GM23248 (cell line): ENCODE data around the gene BBS2. TPM values are rescaled to one million over a fixed set of nuclear protein-coding genes. Genes with fewer than 3 reads are reported as not detected.

Experiments used
- DNase-seq: peaks from one replicate; pipeline ENCODE4 v3.0.0-alpha.2; 2015
- H2AFZ ChIP-seq: fragments of 200-600 bp; sonication (generic); 2 replicates; pipeline ENCODE4 v1.6.1; 2016; ENCODE audit warnings: antibody characterized with exemption
- H3F3A ChIP-seq: fragments of 200-600 bp; sonication (generic); 2 replicates; pipeline ENCODE4 v1.6.1; 2016; ENCODE audit warnings: mild to moderate bottlenecking, antibody characterized with exemption, mixed run types; ENCODE audit not compliant: insufficient read depth
- H3K27ac ChIP-seq: fragments of 200-600 bp; sonication (generic); 2 replicates; pipeline ENCODE4 v1.5.1; 2016; ENCODE audit warnings: mild to moderate bottlenecking
- H3K27me3 ChIP-seq: fragments of 200-600 bp; sonication (generic); replicated peaks from 2 replicates; pipeline ENCODE4 v1.6.1; 2016; ENCODE audit warnings: mild to moderate bottlenecking; ENCODE audit not compliant: insufficient read depth
- H3K36me3 ChIP-seq: fragments of 200-600 bp; sonication (generic); 2 replicates; pipeline ENCODE4 v1.6.1; 2016; ENCODE audit warnings: low read depth, mild to moderate bottlenecking
- H3K4me1 ChIP-seq: fragments of 200-600 bp; sonication (generic); 2 replicates; pipeline ENCODE4 v1.6.1; 2016; ENCODE audit warnings: mild to moderate bottlenecking; ENCODE audit not compliant: insufficient read depth
- H3K4me2 ChIP-seq: fragments of 200-600 bp; sonication (generic); one replicate; pipeline ENCODE4 v1.6.1; 2016; ENCODE audit warnings: mild to moderate bottlenecking; ENCODE audit not compliant: unreplicated experiment
- H3K4me3 ChIP-seq: fragments of 200-600 bp; sonication (generic); 2 replicates; pipeline ENCODE4 v1.5.1; 2016; ENCODE audit warnings: mild to moderate bottlenecking
- H3K79me2 ChIP-seq: fragments of 200-600 bp; sonication (generic); 2 replicates; pipeline ENCODE4 v1.6.1; 2016; ENCODE audit warnings: mild to moderate bottlenecking; ENCODE audit not compliant: insufficient read depth
- H3K9ac ChIP-seq: fragments of 200-600 bp; sonication (generic); 2 replicates; pipeline ENCODE4 v1.6.1; 2016; ENCODE audit warnings: mild to moderate bottlenecking
- H3K9me2 ChIP-seq: fragments of 200-600 bp; sonication (generic); 2 replicates; pipeline ENCODE4 v1.6.1; 2016; ENCODE audit warnings: mixed run types, mild to moderate bottlenecking, moderate library complexity; ENCODE audit not compliant: insufficient read depth
- H3K9me3 ChIP-seq: fragments of 200-600 bp; sonication (generic); one replicate; pipeline ENCODE4 v1.6.1; 2017; ENCODE audit warnings: low read depth
- H4K20me1 ChIP-seq: fragments of 200-600 bp; sonication (generic); 2 replicates; pipeline ENCODE4 v1.6.0; 2016; ENCODE audit not compliant: insufficient read depth
- EZH2 ChIP-seq: fragments of 200-600 bp; sonication (generic); IDR thresholded peaks from 2 replicates; pipeline ENCODE4 v1.6.1; 2018; ENCODE audit warnings: antibody characterized with exemption, mild to moderate bottlenecking; ENCODE audit not compliant: insufficient read depth, poor library complexity, severe bottlenecking
- EZH2phosphoT487 ChIP-seq: fragments of 200-600 bp; sonication (generic); IDR thresholded peaks from 2 replicates; pipeline ENCODE4 v1.6.1; 2018; ENCODE audit warnings: antibody characterized with exemption, moderate library complexity, mild to moderate bottlenecking, low read depth; ENCODE audit not compliant: insufficient read depth
- WGBS, 2 experiments: methylation state at CpG; one replicate each; pipeline ENCODE4 v1.1.6; 2015 to 2017; ENCODE audit warnings: low lambda C conversion rate in 2 of 2, low coverage in 1 of 2; ENCODE audit errors: missing lambda C conversion rate in 2 of 2; 5-methylcytosine and 5-hydroxymethylcytosine counted together
- in situ Hi-C: fragments of 300-500 bp; cut with MboI; formaldehyde crosslinking; loops from 2 replicates; pipeline ENCODE4 v1.15.0; 2020
- polyA plus RNA-seq: library from polyadenylated mRNA; unstranded; fragments of >200 nt; fragmentation: Nextera tagmentation; extraction: Ambion mirVana; gene quantifications from 2 replicates; pipeline ENCODE4 v1.2.1, GENCODE V29; 2016
- total RNA-seq: library from RNA; depleted of rRNA; stranded (reverse); fragments of >200 nt; shearing (Covaris generic); gene quantifications from 2 replicates; pipeline ENCODE4 v1.2.3, GENCODE V29; 2014; rRNA removed

BBS2 gene
- total and polyA plus RNA-seq, 2 experiments from 2014 or later: 45.4 to 66.2 TPM

DNA sequence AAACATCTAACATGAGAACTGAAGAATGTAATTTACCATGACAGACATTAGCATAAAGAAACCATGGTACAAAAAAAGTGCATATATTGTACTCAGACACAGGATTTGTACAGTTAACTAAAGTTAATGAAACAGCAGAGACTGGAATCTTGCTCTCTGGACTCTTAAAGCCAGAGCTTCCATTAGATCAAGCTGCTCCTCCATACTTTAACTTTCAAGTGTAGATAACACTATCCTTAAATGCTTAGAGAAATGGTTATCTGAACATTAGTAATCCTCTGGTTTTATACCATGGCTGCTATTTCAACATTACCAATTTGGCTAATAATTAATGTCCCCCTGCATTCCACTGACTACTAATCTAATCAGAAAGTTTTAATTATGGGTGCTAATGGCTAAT, 71.8 kb downstream of the BBS2 start:
- H3K9ac ChIP-seq: no peak overlapping the region
- peaks cover 12% of the 10 kb centered on the region; the same call in 1 of the 2 replicates for H3F3A ChIP-seq
- no peak for DNase-seq
- H2AFZ ChIP-seq: no peak overlapping the region
- no peaks in the 10 kb centered on the region for H3K9me3 ChIP-seq
- in situ Hi-C loops: loop anchor here (10.0 kb wide), 1 partner anchor 57 kb away; no protein-coding TSS in a partner anchor
- H3K36me3 ChIP-seq: peaks cover 35% of the 10 kb centered on the region
- H3K4me3 ChIP-seq: no peak overlapping the region
- H3K4me1 ChIP-seq: peaks cover 26% of the 10 kb centered on the region
- H3K27ac ChIP-seq: no peak overlapping the region
- no peaks in the 10 kb centered on the region for H3K9me2 ChIP-seq
- peaks cover 5% of the 10 kb centered on the region; the same call in 1 of the 2 replicates for H4K20me1 ChIP-seq
- peaks cover 93% of the 10 kb centered on the region for H3K79me2 ChIP-seq
- TF ChIP-seq EZH2 (no peak), EZH2phosphoT487 (no peak)
- no peak overlapping the region for H3K4me2 ChIP-seq
- H3K27me3 ChIP-seq: no peaks in the 10 kb centered on the region

DNA sequence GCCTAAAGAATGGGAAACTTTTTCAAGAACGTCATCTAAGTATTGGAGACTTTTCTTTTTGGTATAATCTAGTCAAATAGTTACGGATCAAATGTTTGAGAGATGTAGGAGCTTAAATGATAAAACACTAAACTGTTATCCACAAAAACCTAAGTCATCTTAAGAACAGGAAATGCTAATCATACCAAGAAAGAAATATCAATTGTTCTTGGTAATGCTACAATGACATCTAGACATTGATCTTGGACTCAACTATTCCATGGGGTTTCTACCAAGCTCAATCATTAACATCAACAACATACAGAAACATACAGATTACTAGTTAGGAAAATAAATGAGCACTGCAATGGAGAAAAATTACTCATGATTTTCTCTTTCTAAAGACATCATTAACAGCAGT, 72.5 kb downstream of the BBS2 start:
- H3K4me1 ChIP-seq: peaks cover 19% of the 10 kb centered on the region
- peaks cover 40% of the 10 kb centered on the region for H3K36me3 ChIP-seq
- no peak for TF ChIP-seq EZH2
- TF ChIP-seq EZH2phosphoT487: no peak
- H3K27ac ChIP-seq: no peak overlapping the region
- in situ Hi-C loops: loop anchor here (10.0 kb wide), 1 partner anchor 58 kb away; no protein-coding TSS in a partner anchor
- peaks cover 5% of the 10 kb centered on the region; the same call in 1 of the 2 replicates for H4K20me1 ChIP-seq
- H3K79me2 ChIP-seq: peaks cover 93% of the 10 kb centered on the region
- no peaks in the 10 kb centered on the region for H3K27me3 ChIP-seq
- no peak overlapping the region for H3K4me3 ChIP-seq
- no peaks in the 10 kb centered on the region for H3K9me3 ChIP-seq
- H3K9ac ChIP-seq: no peak overlapping the region
- peaks cover 7% of the 10 kb centered on the region; the same call in 1 of the 2 replicates for H3F3A ChIP-seq
- H2AFZ ChIP-seq: no peak overlapping the region
- no peaks in the 10 kb centered on the region for H3K9me2 ChIP-seq
- 72 to 74% methylated on average over 2 of the region's 2 CpGs for WGBS, 2 experiments
- no peak for DNase-seq
- no peak overlapping the region for H3K4me2 ChIP-seq

DNA sequence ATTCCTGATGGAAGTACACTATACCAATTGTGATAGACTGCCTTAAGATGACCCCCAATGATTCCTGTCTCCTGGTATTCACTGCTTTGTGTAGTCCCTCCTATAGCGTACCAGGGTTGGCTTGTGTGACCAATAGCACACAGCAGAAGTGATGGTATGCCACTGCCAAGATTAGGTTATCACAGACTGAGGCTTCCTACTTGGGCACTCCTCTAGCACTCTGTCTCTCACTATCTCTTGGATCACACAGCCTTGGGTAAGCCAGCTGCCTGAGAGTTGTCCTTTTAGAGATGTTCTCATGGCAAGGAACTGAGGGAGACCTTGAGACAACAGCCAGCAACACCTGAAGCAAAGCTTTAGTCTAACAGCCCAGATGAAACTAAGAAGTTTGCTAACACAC, 81.8 kb downstream of the BBS2 start:
- H3K9me3 ChIP-seq: no peaks in the 10 kb centered on the region
- no peak overlapping the region for H3K4me3 ChIP-seq

DNA sequence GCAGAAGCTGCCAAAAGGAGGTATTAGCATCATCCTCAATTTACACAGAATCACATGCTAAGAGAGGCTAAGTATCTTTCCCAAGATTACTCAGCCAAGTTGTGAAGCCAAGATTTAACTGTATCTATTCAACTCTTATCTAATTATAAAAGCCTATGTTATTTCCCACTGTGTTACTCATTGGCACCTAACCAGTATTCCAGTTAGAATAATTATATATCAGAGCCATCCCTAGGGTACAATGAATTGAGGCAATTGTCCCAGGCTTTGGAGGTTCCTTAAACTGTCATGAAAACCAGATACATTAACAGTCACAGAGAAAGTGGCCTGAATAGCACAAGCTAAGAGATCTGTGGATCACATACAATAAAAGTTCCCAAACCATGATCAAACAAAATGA, 83.6 kb downstream of the BBS2 start:
- no peak overlapping the region for H3K9ac ChIP-seq
- H2AFZ ChIP-seq: no peak overlapping the region
- in situ Hi-C loops: no loop called here
- H3K4me1 ChIP-seq: no peaks in the 10 kb centered on the region
- peaks cover 64% of the 10 kb centered on the region for H3K79me2 ChIP-seq
- no peaks in the 10 kb centered on the region for H3K9me2 ChIP-seq
- H3F3A ChIP-seq: peaks cover 4% of the 10 kb centered on the region; the same call in 1 of the 2 replicates
- H3K27ac ChIP-seq: no peak overlapping the region
- no peaks in the 10 kb centered on the region for H3K27me3 ChIP-seq
- no peak for DNase-seq
- peaks cover 68% of the 10 kb centered on the region for H3K36me3 ChIP-seq
- no peak for TF ChIP-seq EZH2
- no peak for TF ChIP-seq EZH2phosphoT487
- H3K4me2 ChIP-seq: no peak overlapping the region
- H3K9me3 ChIP-seq: no peaks in the 10 kb centered on the region
- no peak overlapping the region for H3K4me3 ChIP-seq
- H4K20me1 ChIP-seq: no peaks in the 10 kb centered on the region

More for the DNA sequence above, 81.8 kb downstream of the BBS2 start:
- DNase-seq: no peak
- Histone ChIP-seq H3K4me2 (no peak overlapping the region), H3K9ac (no peak overlapping the region), H3K79me2 (peaks cover 80% of the 10 kb centered on the region), H3K27ac (no peak overlapping the region), H3K27me3 (no peaks in the 10 kb centered on the region), H4K20me1 (no peaks in the 10 kb centered on the region), H3F3A (peaks cover 4% of the 10 kb centered on the region; the same call in 1 of the 2 replicates), H3K36me3 (peaks cover 56% of the 10 kb centered on the region), H3K9me2 (no peaks in the 10 kb centered on the region), H2AFZ (no peak overlapping the region), H3K4me1 (no peaks in the 10 kb centered on the region)
- WGBS, 2 experiments: 100% methylated on average over 1 of the region's 1 CpG
- no peak for TF ChIP-seq EZH2phosphoT487
- no peak for TF ChIP-seq EZH2
- in situ Hi-C loops: no loop called here

Other genes with a start within 250 kb of the BBS2 start
- 205 and 212 TPM in 2 replicates for gene AMFR, start 94.5 kb downstream of the BBS2 start, total RNA-seq
- gene AMFR, start 94.5 kb downstream of the BBS2 start, polyA plus RNA-seq: 26.6 and 27.3 TPM in 2 replicates
- 57.0 and 76.8 TPM in 2 replicates for gene NUDT21, start 68.7 kb downstream of the BBS2 start, total RNA-seq
- 47.8 and 49.6 TPM in 2 replicates for gene NUDT21, start 68.7 kb downstream of the BBS2 start, polyA plus RNA-seq
- 59.1 and 70.8 TPM in 2 replicates for gene OGFOD1, start 68.5 kb downstream of the BBS2 start, total RNA-seq
- 97.6 and 101 TPM in 2 replicates for gene OGFOD1, start 68.5 kb downstream of the BBS2 start, polyA plus RNA-seq
- gene MT4, start 45.0 kb upstream of the BBS2 start, total RNA-seq: not detected in 2 replicates
- gene MT4, start 45.0 kb upstream of the BBS2 start, polyA plus RNA-seq: not detected in 2 replicates
- not detected in 2 replicates for gene MT3, start 69.5 kb upstream of the BBS2 start, total RNA-seq
- not detected in 2 replicates for gene MT3, start 69.5 kb upstream of the BBS2 start, polyA plus RNA-seq
- gene MT2A, start 88.6 kb upstream of the BBS2 start, total RNA-seq: 109 and 211 TPM in 2 replicates
- gene MT2A, start 88.6 kb upstream of the BBS2 start, polyA plus RNA-seq: 3,414 and 3,441 TPM in 2 replicates
- gene MT1E, start 105.8 kb upstream of the BBS2 start, total RNA-seq: 178 TPM in 2 replicates
- gene MT1E, start 105.8 kb upstream of the BBS2 start, polyA plus RNA-seq: 329 and 352 TPM in 2 replicates
- gene MT1M, start 112.6 kb upstream of the BBS2 start, total RNA-seq: 3.8 and 8.2 TPM in 2 replicates
- 15.2 and 20.1 TPM in 2 replicates for gene MT1M, start 112.6 kb upstream of the BBS2 start, polyA plus RNA-seq
- not detected in 2 replicates for gene MT1A, start 118.6 kb upstream of the BBS2 start, total RNA-seq
- gene MT1A, start 118.6 kb upstream of the BBS2 start, polyA plus RNA-seq: 2.3 and 3.3 TPM in 2 replicates
- gene MT1B, start 131.9 kb upstream of the BBS2 start, total RNA-seq: not detected in 2 replicates
- gene MT1B, start 131.9 kb upstream of the BBS2 start, polyA plus RNA-seq: not detected in 2 replicates
- gene MT1F, start 137.9 kb upstream of the BBS2 start, total RNA-seq: 1.1 TPM in 1 of 2 replicates, not detected in the other
- 4.5 and 5.4 TPM in 2 replicates for gene MT1F, start 137.9 kb upstream of the BBS2 start, polyA plus RNA-seq
- gene MT1G, start 148.0 kb upstream of the BBS2 start, total RNA-seq: not detected in 2 replicates
- 3.3 and 4.4 TPM in 2 replicates for gene MT1G, start 148.0 kb upstream of the BBS2 start, polyA plus RNA-seq
- gene MT1H, start 149.8 kb upstream of the BBS2 start, total RNA-seq: not detected in 2 replicates
- not detected in 2 replicates for gene MT1H, start 149.8 kb upstream of the BBS2 start, polyA plus RNA-seq
- 26.2 and 113 TPM in 2 replicates for gene MT1X, start 162.4 kb upstream of the BBS2 start, total RNA-seq
- 126 and 146 TPM in 2 replicates for gene MT1X, start 162.4 kb upstream of the BBS2 start, polyA plus RNA-seq
- gene NUP93, start 210.1 kb upstream of the BBS2 start, total RNA-seq: 40.3 and 47.1 TPM in 2 replicates
- 49.6 and 51.2 TPM in 2 replicates for gene NUP93, start 210.1 kb upstream of the BBS2 start, polyA plus RNA-seq